ENCODE measurements around the gene RAB5B. TPM values are rescaled to one million over a fixed set of nuclear protein-coding genes. Genes with fewer than 3 reads are reported as not detected.

RAB5B gene
- total and polyA plus RNA-seq, 10 of the 15 experiments (the other 5 are each of a cell fraction or from before 2014, with no cell fraction given): 7.5 to 149 (median 37.8) TPM

- TF ChIP-seq RELB (IDR thresholded peaks at IDR 0.05; ENCODE audit: low read depth): peak; percentile 48; the same call in 1 of the 2 replicates
- no peak for TF ChIP-seq YY1 (IDR thresholded peaks at IDR 0.05; ENCODE audit: low read depth, low read length)
- peak; percentile 36 to 58 for TF ChIP-seq IKZF2 (IDR thresholded peaks at IDR 0.05)
- no peak for TF ChIP-seq ZSCAN29 (IDR thresholded peaks at IDR 0.05)
These were observed 43.0 kb upstream of the RAB5B start, which contains the start of gene DGKA (continued) for GRCh38 chr12:55930771-55931316.

DNA sequence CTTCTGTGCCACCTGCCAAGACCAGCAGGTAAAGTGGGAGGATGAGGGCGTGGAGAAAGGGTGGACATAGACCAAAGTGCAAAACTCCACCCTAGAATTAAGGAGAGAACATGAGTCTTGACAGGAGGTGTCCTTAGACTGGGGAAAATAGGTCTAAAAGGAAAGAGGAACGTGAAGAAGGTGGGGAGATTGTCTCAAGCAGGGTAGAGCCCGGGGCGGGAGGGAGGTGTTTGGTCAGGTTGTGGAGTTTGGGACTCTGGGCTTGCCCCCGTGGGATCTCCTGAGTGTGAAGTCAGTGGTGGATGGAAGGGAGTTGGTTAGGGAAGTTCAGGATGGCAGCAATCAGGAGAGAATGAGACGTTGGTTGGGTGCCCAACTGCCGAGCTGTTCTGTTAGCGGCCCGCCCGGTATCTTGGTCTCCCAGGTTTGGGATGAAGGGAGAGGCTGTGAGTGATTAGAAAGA, 42.5 kb upstream of the RAB5B start:
- SMC1A ChIA-PET (ENCODE audit: uncharacterized antibody, unreplicated experiment): interaction anchor here (0.6 to 3.4 kb wide), 7 partner anchors 9 to 193 kb away, joined by 3 to 16 read pairs (median 4); partner anchors contain the start of genes DNAJC14, ORMDL2 and SARNP
- Histone ChIP-seq H3K9me3 (replicated peaks; ENCODE audit: control insufficient read depth, insufficient read depth, low read length) (no peaks in the 10 kb centered on the region), H3K4me2 (ENCODE audit: control insufficient read depth, insufficient read depth) (peak overlapping the region; percentile 79), H3K27ac (ENCODE audit: control insufficient read depth, insufficient read depth) (peak overlapping the region; percentile 83), H3K79me2 (ENCODE audit: control insufficient read depth, insufficient read depth, low read length) (peaks cover 38% of the 10 kb centered on the region), H2AFZ (ENCODE audit: control insufficient read depth, low read depth, low read length) (peak overlapping the region; percentile 42), H3K4me1 (ENCODE audit: control insufficient read depth, insufficient read depth, low read length) (peaks cover 8% of the 10 kb centered on the region; the same call in 1 of the 2 replicates), H3K9ac (ENCODE audit: control insufficient read depth, insufficient read depth, low read length) (peak overlapping the region; percentile 72), H3K27me3 (replicated peaks in 1 of 2; ENCODE audit: control insufficient read depth in 2 of 2, insufficient read depth in 2 of 2, low read length in 1 of 2) (no peaks in the 10 kb centered on the region), H3K4me3 (peak overlapping the region; percentile 99), H3K36me3 (ENCODE audit: control insufficient read depth in 2 of 2, insufficient read depth in 2 of 2, low read length in 1 of 2) (no peaks in the 10 kb centered on the region), H4K20me1 (ENCODE audit: control insufficient read depth, insufficient read depth) (no peaks in the 10 kb centered on the region)
- no peak for FAIRE-seq
- POLR2A ChIA-PET: interaction anchor here (0.5 to 7.3 kb wide), 15 partner anchors 15 to 202 kb away, joined by 3 to 66 read pairs (median 4); partner anchors contain the start of genes CD63, DNAJC14, ORMDL2 and RAB5B
- CTCF ChIA-PET: interaction anchor here (0.6 to 6.8 kb wide), 11 partner anchors 8 to 193 kb away, joined by 3 to 40 read pairs (median 5); partner anchors contain the start of gene DNAJC14
- intact Hi-C loops (cut with micrococcal nuclease; ENCODE audit: unreplicated experiment): loop anchor here (1.0 kb wide), 1 partner anchor 42 kb away; no protein-coding TSS in a partner anchor
- in situ Hi-C loops (cut with MboI): no loop called here
- no TSS peak for BruUV-seq (replicated peaks)
- ATAC-seq: no peak
- no peak for DNase-seq (ENCODE audit: low read depth, low spot score)
- RAD21 ChIA-PET (ENCODE audit: unreplicated experiment): interaction anchor here (0.6 to 5.3 kb wide), 7 partner anchors 9 to 192 kb away, joined by 4 to 25 read pairs (median 12); partner anchors contain the start of genes DNAJC14, ORMDL2, RAB5B and SARNP
- TF ChIP-seq IKZF1 (conservative IDR thresholded peaks at IDR 0.05) (0 out of 2 replicates have a peak, but pooled peaks have one; percentile 27), KAT2A (conservative IDR thresholded peaks at IDR 0.05; ENCODE audit: control insufficient read depth, low read depth, low read length) (no peak), PML (IDR thresholded peaks at IDR 0.05; ENCODE audit: low read length) (0 out of 2 replicates have a peak, but pooled peaks have one; percentile 7), SREBF1 (IDR thresholded peaks at IDR 0.05; ENCODE audit: low read length) (no peak), HCFC1 (IDR thresholded peaks at IDR 0.05; ENCODE audit: low read length) (0 out of 2 replicates have a peak, but pooled peaks have one; percentile 28), MLLT1 (IDR thresholded peaks at IDR 0.05) (0 out of 2 replicates have a peak, but pooled peaks have one; percentile 47), ZNF592 (IDR thresholded peaks at IDR 0.05) (no peak), HDGF (IDR thresholded peaks at IDR 0.05) (peak; percentile 68; the same call in 1 of the 2 replicates), POLR2A (IDR thresholded peaks at IDR 0.05; ENCODE audit: low read depth, low read length) (peak; percentile 9; the same call in 1 of the 2 replicates), ZNF207 (IDR thresholded peaks at IDR 0.05; ENCODE audit: borderline replicate concordance) (0 out of 2 replicates have a peak, but pooled peaks have one; percentile 39)
- 0% methylated on average over 10 of the region's 10 CpGs for WGBS (ENCODE audit: insufficient coverage, insufficient replicate concordance, low lambda C conversion rate, missing lambda C conversion rate)
